ENCODE data around the gene RBSN.
"Not testable (repeated sequence)": the region's sequence is repeated elsewhere in the genome, so short reads cannot be mapped to it uniquely, and the experiment has no call there.

RBSN gene

DNA sequence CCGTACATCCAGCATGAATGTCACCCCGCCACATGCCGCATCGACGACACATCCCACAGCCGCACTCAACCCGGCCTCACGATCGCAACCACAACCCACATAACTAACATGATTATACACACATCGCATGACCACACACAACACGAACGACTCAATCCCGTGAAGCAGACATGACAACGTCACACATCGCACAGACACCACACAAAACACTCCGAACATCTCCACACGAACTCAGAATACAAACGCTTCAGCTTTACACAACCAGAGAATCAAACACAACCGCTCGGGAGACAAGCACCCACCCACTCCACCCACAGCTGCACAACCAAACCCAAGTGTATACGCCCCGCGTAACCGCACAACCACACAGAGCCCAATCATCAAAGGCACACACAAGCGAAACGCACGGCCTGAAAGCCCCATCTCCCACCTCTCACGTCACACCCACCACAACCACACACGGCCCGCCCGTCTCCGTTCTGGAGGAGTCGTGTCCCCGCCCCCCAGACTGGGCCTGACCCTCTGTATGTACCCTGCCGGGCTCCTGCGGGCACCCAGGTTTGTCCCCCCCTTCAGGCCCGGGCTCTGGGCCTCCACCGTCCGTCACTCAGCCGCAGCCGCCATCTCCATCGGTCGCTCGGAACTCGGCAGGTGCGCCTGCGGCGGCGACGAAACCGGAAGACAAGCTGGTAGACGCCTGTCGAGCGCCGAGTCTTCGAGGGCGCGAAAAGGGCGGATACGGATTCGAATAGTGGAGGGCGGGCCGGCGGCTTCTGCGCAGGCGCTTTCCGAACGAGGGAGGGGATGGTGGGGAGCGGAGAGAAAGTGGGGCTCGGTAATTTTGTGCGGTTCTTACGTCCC, at the start of gene RBSN:
RBSN (minus strand) TSS at position 646 of the 861 bp plus-strand sequence. CDS start 3,028 bp downstream, outside the sequence.
- no peak for DNase-seq

DNA sequence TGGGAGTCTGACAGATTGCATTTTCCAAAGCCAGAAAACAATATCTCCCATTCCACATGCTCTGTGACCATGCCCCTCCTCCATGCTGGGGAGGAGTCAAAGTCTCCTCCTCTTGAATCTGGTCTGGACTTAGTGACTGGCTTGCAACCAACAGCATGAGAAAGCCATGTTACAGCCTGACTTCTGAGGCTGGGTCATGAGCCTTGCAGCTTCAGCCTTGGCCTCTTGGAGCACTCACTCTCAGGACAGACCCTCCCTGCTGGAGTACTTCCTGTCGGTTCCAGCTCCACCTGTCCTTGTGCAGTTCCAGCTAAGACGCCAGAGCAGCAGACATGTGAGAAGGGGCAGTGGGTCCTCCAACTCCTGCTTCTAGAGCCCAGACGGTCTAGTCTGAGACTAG, 49.7 kb upstream of the RBSN start:
- no peak for DNase-seq

DNA sequence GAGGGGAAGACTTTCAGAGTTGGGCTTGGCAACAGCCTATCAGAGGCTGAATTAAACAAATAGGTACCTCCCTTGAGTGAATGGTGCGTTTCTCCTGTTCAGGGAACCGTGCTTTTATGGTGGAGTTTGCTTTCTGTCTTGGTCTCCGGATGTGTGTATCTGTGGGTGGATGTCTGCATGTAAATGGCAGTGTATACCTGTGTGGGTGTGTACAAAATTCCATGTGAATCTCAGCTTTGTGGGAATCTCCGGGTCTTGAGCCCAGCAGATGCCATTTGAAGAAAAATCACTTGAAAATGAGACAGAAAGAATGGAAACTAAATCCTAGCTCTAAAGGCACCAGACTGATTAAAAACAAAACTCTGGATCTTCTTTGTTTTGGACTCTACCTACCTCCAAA, 37.9 kb upstream of the RBSN start:
- DNase-seq = not testable (repeated sequence)

DNA sequence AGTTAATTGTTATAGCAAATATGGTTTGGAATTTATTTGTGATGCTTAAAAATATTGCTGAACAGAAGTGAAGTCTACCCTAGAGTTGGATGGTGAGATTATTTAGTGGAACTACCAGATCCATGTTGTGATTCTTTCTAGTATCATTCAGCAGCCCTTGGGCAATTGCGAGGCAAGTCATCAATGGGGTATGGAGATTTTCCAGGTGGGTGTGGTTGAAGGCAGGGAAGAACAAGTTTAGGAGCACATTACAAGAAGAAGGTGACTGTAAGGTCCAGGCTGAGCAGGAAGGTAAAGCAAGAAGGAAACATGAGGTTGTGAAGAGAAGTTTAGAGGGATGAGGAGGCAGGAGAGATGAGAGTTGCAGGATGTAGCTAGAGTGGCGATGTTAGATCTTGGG, 36.0 kb upstream of the RBSN start:
- not testable (repeated sequence) for DNase-seq

DNA sequence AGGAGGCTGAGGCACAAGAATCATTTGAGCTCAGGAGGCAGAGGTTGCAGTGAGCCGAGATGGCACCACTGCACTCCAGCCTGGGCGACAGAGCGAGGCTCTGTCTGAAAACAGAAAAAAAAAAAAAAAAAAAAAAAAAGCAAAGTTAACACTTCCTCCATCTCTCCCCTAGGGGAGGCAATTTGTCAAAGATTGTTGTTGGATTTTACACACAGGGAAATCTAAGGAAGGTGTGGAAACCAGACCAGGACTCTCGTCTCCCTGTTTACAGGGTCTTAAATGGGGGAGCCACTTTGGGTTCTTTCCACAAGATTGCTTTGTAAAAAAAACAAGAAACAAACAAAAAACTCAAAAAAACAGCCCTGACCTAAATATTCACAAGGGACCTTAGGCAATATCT, 29.5 kb upstream of the RBSN start:
- not testable (repeated sequence) for DNase-seq

GRCh38 chr3:15126975-15127374, 28.0 kb upstream of the RBSN start:
- not testable (repeated sequence) for DNase-seq

GRCh38 chr3:15122398-15122797, 23.4 kb upstream of the RBSN start:
- DNase-seq = no peak

GRCh38 chr3:15121936-15122335, 23.0 kb upstream of the RBSN start:
- DNase-seq = no peak

DNA sequence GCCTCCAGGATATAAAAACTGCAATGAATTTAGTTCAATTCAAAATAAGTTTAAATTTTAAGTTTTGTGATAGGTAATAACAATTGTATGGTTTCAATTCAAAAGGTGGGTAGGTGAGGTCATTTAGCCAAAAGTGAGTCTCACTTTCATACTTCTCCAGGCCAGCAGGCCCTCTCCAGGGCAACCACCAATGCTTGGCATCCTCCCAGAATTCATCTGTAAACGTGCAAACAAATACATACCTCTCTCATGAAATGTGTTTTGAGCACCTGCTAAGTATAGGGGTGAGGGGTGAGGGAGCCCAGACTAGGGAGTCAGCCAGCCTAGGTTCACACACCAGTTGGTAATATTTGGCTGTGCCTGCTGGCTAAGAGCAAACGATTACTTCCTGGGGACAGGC, 22.0 kb upstream of the RBSN start:
- no peak for DNase-seq

DNA sequence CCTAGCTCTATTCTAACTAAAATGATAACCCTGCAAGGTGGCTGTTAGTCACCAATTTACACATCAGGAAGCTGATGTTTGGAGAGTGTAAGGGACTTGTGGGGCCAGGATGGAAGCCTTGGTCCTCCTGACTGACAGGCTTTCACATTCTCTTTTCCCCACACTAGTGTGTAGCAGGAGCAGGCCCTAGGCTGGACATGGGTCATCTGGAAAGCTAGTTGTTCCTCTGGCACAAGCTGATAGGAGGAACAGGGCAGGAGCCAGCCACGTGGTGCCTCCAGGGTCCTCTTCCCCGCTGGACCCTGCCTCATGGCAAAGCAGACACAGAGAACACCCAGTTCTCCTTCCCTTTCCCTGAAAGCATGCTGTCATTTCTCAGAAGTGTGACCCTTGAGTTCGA, 18.1 kb upstream of the RBSN start:
- DNase-seq = no peak

- DNase-seq = no peak
These were observed 17.2 kb upstream of the RBSN start for GRCh38 chr3:15116032-15116669.

- DNase-seq = no peak
These were observed 15.8 kb upstream of the RBSN start for GRCh38 chr3:15114466-15115358.

- DNase-seq = no peak
These were observed 14.9 kb upstream of the RBSN start for GRCh38 chr3:15113884-15114283.

GRCh38 chr3:15113471-15113870, 14.5 kb upstream of the RBSN start:
- DNase-seq = peak; percentile 11

DNA sequence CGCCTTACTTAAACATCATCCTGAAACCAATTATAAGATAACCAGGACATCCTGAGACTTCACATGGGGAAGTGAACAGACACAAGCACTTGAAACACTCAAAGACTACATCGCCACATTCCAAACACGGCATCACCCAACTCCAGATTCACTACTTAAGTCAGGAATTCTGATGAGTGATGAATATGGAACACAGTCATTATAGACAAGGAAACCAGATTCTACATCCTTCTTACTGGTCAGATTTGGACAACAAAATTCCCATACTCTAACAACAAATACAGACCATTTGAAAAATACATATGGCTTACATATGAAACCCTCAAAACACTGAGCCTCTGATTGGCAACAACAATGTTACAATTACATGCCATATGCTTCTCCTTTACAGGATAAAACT, 13.1 kb upstream of the RBSN start:
- DNase-seq = no peak

GRCh38 chr3:15110206-15110605, 11.3 kb upstream of the RBSN start:
- DNase-seq = no peak

GRCh38 chr3:15108869-15109268, 9.9 kb upstream of the RBSN start:
- DNase-seq = no peak

DNA sequence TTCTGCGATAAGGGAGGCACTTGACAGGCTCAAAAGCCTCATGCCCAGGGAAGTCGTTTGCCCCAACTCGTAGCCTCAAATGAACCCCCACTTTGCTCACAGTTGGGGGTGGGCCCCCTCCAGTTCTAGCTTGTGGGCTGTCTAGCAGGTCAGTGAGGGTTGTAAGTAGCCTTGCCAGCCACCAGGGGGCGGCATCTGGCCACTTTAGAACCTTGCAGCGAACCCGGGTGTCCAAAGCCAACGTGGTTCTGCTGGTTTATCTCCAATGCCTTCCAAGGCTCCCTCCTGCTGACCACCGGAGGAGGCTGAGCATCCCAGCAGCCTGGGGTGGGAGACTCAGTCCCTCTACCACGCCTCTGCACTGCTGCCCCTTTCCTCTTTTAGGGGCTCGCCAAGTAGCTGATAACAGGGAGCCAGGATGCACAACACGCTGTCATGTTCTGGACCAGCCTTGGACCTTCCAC, 9.2 kb upstream of the RBSN start:
- no peak for DNase-seq

GRCh38 chr3:15107075-15107947, 8.4 kb upstream of the RBSN start:
- no peak for DNase-seq

GRCh38 chr3:15102836-15103235, 3.9 kb upstream of the RBSN start:
- DNase-seq = no peak

GRCh38 chr3:15102256-15102655, 3.3 kb upstream of the RBSN start:
- DNase-seq = no peak
